Tibial nerve (tissue), 4 donors: ENCODE measurements around the gene ZNF597.

ENCODE experiments used
- EP300 ChIP-seq, 2 donors: sonication (generic); formaldehyde crosslinking; IDR thresholded peaks; one replicate each; pipeline ENCODE4 v1.6.1; 2017; ENCODE audit warnings: antibody characterized with exemption in 2 of 2, mild to moderate bottlenecking in 1 of 2
- TF ChIP-seq, protein P1 (sequence below), 5 experiments: fragments of 200-600 bp in 3 of 5; fragments of 450-650 bp in 2 of 5; sonication (generic) in 3 of 5; IDR thresholded peaks; one replicate each; pipeline ENCODE4 v1.5.1; 2016 to 2019; ENCODE audit warnings: antibody characterized with exemption in 5 of 5, mild to moderate bottlenecking in 3 of 5, moderate library complexity in 2 of 5

DNA sequence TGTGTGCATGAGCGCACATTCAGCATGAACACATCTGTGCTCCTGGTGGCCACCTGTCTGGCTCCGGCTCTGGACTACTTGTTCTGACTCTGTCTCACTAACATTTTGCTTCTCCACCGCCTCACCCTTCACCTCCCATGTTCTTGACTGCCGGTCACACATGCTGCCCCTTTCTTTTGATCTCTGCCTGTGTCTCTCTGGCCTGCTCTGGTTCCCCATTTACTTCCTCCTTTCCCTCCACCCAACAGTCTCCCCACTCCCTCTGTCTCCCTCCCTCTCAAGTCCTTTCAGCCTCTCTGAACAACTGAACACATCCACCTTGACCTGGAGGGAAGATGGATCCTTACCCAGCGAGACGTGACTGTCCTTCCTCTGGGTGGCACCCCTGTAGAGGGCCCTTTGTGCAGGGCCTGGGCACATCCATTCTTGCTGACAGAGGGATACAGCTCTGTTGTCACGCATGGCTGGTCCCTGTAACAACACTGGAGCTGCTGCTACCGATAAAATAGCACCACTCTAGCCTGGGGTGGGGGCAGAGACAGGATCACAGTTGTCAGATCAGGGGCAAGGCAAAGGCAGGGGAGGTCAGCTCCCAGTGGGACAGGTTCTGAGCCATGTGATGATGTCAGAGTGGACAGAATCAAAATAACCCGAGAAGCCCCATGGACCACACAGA lies 53.5 kb downstream of the ZNF597 start:
- TF ChIP-seq, protein P1, sequence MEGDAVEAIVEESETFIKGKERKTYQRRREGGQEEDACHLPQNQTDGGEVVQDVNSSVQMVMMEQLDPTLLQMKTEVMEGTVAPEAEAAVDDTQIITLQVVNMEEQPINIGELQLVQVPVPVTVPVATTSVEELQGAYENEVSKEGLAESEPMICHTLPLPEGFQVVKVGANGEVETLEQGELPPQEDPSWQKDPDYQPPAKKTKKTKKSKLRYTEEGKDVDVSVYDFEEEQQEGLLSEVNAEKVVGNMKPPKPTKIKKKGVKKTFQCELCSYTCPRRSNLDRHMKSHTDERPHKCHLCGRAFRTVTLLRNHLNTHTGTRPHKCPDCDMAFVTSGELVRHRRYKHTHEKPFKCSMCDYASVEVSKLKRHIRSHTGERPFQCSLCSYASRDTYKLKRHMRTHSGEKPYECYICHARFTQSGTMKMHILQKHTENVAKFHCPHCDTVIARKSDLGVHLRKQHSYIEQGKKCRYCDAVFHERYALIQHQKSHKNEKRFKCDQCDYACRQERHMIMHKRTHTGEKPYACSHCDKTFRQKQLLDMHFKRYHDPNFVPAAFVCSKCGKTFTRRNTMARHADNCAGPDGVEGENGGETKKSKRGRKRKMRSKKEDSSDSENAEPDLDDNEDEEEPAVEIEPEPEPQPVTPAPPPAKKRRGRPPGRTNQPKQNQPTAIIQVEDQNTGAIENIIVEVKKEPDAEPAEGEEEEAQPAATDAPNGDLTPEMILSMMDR (IDR thresholded peaks at IDR 0.05), result no peak
- no peak for TF ChIP-seq EP300 (IDR thresholded peaks at IDR 0.05)
